ENCODE measurements around the gene UGCG. TPM values are rescaled to one million over a fixed set of nuclear protein-coding genes. Genes with fewer than 3 reads are reported as not detected.
"Not testable (repeated sequence)": the region's sequence is repeated elsewhere in the genome, so short reads cannot be mapped to it uniquely, and the experiment has no call there.

Gene UGCG
- polyA plus RNA-seq, 1 donor = 31.0 TPM

DNA sequence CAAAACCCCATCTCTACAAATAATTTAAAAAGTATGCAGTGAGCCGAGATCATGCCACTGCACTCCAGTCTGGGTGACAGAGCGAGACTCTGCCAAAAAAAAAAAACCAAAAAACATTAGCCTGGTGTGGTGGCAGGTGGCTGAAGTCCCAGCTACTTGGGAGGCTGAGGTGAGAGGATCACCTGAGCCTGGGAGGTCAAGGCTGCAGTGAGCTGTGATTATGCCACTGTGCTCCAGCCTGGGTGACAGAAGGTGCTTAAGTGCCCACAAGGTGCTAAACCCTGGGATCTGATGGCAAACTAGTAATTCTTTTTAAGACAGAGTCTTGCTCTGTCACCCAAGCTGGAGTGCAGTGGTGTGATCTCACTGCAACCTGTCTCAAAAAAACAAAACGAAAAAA is 5.7 kb upstream of the UGCG start:
- not testable (repeated sequence) for DNase-seq (ENCODE audit: low read depth)

DNA sequence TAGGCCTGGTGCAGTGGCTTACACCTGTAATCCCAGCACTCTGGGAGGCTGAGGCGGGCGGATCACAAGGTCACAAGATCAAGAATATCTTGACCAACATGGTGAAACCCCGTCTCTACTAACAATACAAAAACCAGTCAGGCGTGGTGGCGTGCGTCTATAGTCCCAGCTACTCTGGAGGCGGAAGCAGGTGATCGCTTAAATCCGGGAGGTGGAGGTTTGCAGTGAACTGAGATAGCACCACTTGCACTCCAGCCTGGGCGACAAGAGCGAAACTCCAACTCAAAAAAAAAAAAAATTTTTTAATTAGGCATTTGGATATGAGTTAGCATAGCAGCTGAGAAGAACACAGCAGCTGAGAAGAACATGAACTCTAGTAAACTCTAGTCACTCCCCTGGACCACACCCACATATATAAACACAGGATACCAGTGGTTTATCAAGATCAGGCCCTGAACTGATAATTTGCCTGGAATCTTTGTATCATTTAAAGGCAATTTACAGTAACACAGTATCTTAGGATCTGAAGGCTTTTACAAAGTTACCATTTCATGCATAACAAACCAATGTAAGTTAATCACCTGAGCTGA is 4.6 kb upstream of the UGCG start:
- no peak for DNase-seq (ENCODE audit: low read depth)

DNA sequence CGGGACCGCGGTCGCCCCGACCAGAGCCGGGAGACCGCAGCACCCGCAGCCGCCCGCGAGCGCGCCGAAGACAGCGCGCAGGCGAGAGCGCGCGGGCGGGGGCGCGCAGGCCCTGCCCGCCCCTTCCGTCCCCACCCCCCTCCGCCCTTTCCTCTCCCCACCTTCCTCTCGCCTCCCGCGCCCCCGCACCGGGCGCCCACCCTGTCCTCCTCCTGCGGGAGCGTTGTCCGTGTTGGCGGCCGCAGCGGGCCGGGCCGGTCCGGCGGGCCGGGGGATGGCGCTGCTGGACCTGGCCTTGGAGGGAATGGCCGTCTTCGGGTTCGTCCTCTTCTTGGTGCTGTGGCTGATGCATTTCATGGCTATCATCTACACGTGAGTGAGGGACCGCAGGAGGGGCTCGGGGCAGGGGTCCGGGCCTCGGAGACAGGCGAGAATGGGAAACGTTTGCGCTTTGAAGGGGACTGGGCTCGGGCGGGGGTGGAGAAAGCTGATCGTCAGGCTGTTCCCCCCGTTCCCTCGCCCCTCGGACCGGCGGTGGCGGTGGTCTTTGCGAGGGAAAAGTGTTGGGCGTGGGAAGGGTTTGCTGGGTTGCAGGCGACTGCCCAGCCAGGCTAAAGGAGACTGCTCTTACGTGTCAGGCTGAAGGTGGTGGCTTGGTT is 457 bp downstream of the UGCG start:
- DNase-seq (ENCODE audit: low read depth) = peak; percentile 40

DNA sequence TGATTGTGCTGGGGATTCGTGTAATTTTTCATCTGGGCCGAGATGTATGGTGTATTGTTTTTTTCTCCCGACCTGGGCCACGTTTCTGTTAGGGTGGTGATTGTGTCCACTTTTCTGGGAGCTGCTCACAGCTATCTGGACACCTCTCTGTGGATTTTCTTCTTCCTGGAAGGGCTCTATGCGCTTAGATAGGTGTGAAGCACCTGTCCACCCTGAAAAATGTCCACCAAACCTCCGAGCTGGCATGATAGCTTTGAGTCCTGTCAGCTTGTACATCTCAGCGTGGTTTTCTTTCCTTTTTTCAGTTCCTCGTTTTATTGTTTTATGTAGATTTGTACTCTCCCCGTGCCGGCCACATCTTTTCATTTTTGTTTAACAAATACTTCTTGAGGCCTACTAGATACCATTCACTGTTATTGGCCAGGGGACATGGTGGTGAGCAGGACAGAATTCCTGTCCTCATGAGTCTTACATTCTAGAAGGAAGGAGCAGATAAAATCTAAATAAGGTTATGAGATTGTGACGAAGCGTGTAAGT is 1.1 kb downstream of the UGCG start:
- no peak for DNase-seq (ENCODE audit: low read depth)

DNA sequence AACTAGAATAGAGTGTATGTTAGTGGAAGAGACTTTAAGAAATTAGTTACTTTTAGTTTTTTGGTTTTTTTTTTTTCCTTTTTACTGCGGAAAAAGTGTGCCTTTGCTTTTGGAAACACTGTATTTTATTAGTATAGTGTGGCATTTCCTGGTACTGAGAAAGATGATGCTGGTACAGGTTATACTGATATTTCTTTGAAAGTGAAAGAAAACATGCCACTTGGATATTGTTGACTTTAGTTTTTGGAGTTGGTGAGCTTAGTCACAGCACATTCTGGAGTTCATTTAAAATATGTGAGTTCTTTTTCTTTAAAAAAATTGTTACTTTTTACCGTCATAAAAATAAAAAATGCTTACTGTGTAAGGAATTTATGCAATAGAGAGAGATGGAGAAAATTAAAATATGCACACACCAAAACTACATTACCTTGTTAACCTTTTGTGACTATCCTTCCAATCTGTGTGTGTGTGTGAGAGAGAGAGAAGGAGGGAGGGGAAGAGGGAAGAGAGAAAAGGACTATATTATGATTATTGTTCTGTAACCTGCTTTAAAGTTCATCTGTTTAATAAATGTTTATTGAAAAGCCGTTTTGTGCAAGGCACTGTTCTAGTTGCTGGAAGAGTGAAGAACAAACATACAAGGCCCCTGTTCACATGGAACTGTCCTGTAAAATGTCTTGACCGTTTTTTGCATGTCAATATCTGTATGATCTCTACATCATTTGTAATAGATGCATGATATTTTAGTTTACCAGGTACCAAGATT is 1.9 kb downstream of the UGCG start:
- DNase-seq (ENCODE audit: low read depth) = no peak

DNA sequence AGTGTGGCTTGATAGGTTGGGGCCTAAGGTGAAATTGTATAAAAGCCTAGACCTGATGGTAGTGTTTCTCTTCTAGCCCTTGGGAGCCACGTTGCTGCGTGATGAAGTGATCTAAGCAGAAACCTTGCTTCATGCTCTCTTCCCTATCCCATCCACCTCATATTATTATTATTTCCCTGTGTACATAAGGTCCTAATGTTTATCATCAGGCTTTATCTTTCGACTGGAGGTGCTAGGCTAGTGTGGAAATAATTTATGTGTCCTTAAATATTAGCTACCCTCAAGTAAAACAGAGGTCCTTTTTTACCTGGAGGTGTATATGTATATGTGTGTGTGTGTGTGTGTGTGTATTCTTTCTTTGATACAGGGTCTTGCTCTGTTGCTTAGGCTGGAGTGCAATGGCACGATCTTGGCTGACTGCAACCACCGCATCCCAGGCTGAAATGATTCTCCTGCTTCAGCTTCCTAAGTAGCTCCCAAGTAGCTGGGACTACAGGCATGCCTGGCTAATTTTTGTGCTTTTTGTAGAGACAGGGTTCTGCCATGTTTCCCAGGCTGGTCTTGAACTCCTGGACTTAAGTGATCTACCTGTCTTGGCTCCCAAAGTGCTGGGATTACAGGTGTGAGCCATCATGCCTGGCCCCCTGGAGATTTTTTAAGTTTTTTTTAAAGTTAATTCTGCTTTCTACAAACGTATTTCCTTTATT is 3.7 kb downstream of the UGCG start:
- DNase-seq (ENCODE audit: low read depth) = no peak

DNA sequence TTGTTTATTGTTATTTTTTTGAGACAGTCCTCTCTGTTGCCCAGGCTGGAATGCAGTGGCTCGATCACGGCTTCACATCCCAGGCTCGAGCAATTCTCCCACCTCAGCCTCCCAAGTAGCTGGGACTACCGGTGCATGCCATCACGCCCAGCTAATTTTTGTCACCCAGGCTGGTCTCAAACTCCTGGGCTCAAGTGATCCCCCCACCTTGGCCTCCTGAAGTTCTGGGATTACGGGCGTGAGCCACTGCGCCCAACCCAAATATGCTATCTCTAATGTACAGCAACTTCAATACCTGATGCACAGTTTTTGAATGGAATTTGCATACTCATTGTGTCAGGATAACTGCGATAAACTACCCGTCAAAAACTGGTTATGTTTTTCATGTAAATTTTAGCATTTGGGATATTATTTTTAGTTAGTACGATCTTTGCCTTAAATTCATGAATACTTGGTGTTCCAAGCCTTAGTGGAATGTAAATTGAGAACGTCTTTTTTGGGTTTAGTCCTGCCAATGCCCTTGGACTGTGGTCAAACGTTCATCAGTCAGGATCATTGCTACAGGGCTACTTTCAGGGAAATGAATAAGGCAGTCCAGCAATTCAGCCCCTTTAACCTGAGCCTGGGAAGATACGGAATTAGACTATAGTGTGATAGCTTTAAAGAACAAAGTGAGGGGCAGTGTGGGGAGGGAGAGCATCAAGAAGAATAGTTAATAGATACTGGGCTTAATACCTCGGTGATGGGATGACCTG is 4.4 kb downstream of the UGCG start:
- DNase-seq (ENCODE audit: low read depth) = no peak

DNA sequence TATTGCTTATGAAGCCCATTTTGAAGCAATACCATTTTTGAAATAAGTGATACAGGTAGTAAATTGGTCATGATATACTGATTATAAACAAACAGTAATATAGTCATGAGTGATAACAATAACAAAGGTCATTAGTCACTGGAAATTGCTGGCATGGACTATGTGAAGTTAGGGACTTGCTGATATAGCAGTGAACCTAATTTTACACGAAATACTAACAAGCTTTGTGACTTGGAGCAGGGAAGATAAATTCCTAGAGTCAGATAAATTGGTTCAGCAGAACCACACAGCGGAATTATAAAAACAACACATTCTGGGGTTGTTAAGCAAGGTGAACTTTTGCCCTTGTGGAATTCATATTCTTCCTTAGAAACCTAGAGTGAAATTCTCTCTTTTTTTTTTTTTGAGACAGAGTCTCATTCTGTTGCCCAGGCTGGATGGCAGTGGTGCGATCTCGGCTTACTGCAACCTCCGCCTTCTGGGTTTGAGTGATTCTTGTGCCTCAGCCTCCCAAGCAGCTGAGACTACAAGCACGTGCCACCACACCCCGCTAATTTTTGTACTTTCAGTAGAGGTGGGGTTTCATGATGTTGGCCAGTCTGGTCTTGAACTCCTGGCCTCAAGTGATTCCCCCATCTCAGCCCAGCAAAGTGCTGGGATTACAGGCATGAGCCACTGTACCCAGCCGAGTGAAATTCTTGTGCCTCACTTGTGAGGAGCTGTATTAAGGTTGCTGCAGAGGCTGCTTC is 6.0 kb downstream of the UGCG start:
- no peak for DNase-seq (ENCODE audit: low read depth)

DNA sequence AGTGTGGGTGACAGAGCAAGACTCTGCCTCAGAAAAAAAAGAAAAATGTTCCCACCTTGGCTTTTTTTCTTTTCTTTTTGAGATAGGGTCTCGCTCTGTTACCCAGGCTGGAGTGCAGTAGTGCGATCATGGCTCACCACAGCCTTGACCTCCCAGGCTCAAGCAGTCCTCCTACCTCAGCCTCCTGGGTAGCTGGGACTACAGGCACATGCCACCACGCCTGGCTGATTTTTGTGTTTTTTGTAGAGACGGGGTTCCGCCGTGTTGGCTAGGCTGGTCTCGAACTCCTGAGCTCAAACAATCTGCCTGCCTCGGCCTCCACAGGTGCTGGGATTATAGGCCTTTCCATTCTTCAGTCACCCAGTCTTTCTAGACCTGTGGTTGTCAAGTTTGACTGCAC is 6.9 kb downstream of the UGCG start:
- DNase-seq (ENCODE audit: low read depth) = not testable (repeated sequence)

DNA sequence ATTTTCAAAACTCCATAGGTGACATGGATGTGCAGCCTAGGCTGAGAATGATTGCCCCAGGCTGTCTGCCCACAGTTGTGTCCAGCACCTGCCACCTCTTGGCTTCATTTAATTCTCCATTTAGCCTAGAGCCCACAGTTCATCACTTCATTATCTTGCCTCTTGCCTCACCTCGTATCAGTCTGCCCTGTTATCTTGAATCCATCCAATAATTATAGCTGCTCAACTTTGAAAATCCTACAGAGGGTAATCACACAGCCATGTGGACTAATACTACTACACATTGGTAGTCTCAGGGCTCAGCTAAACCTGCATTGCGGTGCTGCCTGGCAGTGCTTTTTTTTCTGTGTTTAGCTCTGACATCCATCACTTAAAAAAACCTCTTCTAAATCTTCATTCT is 7.4 kb downstream of the UGCG start:
- no peak for DNase-seq (ENCODE audit: low read depth)

DNA sequence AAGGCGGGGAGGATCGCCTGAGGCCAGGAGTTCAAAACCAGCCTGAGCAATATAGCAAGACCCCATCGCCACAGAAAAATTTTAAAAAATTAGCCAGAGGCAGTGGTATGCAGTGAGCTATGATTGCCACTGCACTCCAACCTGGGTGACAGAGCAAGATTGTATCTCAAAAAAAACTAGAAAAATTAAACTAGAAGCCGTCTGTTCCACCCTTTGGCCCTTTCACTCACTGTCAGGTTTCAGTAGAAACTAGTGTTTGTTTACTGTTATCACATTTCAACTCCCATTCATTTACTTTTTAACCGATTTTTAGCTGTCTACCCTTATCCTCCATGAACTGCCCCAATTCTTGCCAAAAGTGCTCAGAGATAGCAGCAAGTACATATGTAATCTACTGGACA is 8.3 kb downstream of the UGCG start:
- no peak for DNase-seq (ENCODE audit: low read depth)

DNA sequence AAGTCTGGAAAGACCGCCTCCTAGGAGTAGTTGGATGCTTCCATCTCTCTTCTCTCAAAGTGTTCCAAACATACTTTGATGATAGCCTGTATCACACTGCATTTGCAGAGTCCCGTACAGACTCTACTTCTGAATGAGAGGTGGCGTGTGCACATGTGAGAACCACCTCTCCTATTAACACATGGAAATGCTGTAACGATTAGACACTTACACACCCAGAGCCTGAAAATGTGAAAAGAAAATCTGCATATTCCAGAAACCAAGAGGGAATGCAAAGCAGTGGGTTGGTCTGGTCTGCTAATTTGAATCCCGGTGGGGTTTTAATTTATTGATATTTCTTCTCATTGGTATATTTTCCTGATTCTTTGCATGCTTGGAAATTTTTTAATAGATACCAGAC is 10.5 kb downstream of the UGCG start:
- DNase-seq (ENCODE audit: low read depth) = no peak

DNA sequence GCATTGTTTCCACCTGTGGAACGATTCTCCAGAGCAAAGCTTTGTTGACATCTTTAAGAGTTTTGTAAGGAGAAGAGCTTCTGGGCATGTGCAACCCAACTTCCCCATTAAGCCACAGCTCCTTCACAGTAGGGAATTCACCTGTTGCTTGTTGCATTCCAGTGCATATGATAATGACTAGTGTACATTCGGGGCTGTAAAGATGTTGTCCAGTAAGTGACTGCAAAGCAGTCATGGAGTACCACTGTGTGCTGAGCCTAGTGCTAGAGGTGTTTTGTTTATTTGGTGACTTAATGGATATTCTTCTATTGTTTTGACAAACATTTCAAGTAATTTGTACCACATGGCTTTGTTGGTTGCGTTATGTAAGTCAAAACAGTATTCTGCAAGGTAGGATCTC is 12.8 kb downstream of the UGCG start:
- no peak for DNase-seq (ENCODE audit: low read depth)

DNA sequence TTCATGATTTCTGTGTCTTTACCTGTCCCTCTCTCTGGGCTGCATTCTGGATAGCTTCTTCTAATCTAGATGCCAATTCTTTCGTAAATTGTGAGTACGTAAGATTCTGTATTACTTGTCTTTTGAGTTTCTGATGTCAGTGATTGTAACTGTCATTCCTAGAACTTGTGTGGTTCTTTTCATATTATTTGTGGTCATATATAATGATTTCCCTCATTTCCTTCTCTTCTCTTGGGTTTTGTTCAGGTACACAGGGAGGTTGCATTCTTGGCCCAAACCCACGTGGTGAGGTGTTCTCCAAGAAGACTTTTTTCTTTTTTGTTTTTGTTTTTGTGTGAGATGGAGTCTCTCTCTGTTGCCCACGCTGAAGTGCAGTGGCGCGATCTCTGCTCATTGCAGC is 13.8 kb downstream of the UGCG start:
- DNase-seq (ENCODE audit: low read depth) = no peak

DNA sequence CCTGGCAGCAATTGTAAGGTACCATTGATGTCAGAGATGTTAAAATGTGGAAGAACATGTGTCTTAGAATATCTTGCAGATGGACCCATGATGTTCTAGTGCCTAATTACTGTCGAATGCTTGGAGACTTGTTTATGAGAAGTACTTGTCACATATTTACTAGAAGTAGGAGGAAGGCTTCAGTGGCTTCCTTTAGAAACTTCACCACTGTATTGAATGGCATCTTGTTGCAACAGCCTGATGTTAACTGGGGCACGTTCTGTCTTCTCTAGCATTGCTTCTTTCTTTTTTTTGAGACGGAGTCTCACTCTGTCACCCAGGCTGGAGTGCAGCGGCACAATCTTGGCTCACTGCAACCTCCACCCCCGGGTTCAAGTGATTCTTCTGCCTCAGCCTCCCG is 16.5 kb downstream of the UGCG start:
- DNase-seq (ENCODE audit: low read depth) = no peak

DNA sequence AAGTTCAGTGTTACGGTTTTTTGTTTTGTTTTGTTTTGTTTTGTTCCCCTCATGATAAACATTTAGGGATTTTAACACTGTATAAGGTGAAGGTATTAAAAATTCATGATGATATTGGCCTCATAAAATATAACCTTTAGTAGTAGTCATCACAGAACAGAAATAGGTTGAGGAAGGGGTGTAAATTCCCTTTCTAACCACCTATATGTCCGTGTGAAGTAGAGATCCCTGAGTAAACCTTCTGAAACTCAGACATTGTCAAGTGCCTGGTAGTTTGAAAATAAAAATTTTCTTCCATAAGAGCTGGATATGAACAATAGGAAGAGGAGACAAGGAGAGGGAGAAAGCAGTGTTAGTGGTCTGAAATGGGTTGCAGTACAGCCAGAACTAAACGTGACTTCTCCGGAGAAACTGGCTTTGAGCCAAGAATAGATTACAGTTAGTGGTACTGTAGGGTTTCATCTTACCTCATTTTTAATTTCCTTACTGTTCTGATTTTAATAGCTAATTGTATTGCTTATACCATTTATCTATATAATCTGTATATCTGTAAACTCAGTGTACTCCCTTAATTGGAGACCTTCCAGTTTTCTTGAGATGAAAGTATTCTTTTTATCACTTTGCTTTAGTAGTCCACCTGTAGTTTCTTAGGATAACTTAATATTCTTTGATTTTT is 18.3 kb downstream of the UGCG start:
- DNase-seq (ENCODE audit: low read depth) = no peak

DNA sequence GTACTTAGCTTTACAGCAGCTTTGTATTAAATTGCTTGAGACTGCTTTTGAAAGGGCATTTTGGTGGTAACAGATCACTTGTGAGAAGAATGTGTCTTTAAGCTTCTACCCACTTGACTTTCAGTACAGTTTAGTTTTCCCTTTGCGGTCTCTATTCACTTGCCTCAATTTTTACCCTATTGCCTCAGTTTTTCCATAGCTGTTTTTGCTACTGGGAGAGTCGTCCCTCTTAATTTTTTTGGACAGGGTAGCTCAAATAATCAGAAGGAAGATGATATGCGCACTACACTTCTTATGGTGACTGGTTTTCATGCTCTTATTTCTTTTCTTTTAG is 18.8 kb downstream of the UGCG start:
- no peak for DNase-seq (ENCODE audit: low read depth)

DNA sequence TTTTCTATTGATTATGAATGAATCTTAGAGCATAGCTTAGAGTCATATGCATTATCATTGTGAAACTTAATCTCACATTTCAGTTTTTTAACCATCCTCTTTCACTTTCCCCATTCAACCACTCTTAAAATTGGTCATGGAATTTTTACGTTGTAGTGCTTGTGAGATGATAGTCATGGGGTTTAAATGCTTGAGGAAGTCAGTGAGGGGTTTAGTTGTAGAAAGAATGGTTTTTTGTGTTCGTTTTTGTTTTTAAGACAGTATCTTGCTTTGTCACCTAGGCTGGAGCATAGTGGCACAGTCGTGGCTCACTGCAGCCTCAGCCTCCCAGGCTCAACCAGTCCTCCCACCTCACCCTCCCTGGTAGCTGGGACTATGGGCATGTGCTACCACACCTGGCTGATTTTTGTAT is 19.6 kb downstream of the UGCG start:
- DNase-seq (ENCODE audit: low read depth) = no peak

DNA sequence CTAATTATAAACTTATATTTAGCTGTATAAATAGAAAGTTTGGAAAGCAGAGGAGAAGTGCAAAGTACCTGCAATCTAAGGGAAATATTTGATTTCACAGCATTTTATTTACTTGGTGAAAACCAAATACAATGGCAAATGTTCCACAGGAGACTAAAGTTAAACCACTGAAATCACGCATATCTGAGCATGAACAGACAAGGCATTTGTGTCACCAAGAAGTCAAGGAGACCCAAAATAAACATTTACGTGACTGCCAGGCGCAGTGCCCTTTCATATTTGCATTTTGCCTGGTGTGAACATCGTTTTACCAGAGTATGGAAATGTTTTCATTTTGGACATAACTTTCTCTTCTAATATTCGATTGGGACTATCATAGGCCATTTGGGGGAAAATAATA is 20.6 kb downstream of the UGCG start:
- no peak for DNase-seq (ENCODE audit: low read depth)

DNA sequence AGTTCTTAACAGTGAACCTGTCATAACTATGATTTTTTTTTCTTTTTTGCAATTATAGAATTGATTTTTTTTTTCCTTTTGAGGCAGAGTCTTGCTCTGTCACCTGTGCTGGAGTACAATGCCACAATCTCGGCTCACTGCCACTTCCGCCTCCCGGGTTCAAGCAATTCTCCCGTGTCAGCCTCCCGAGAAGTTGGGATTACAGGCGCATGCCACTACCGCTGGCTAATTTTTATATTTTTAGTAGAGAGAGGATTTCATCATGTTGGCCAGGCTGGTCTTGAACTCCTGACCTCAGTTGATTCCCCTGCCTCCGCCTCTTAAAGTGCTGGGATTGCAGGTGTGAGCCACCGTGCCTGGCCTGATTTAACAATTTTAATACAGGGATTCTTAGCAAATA is 21.4 kb downstream of the UGCG start:
- no peak for DNase-seq (ENCODE audit: low read depth)
